ENCODE measurements around the gene C1QL1. TPM values are rescaled to one million over a fixed set of nuclear protein-coding genes. Genes with fewer than 3 reads are reported as not detected.
"Not testable (repeated sequence)": the region's sequence is repeated elsewhere in the genome, so short reads cannot be mapped to it uniquely, and the experiment has no call there.

The C1QL1 gene
- total RNA-seq, 2 experiments from 2014 or later, result 0.76 to 0.87 TPM

DNA sequence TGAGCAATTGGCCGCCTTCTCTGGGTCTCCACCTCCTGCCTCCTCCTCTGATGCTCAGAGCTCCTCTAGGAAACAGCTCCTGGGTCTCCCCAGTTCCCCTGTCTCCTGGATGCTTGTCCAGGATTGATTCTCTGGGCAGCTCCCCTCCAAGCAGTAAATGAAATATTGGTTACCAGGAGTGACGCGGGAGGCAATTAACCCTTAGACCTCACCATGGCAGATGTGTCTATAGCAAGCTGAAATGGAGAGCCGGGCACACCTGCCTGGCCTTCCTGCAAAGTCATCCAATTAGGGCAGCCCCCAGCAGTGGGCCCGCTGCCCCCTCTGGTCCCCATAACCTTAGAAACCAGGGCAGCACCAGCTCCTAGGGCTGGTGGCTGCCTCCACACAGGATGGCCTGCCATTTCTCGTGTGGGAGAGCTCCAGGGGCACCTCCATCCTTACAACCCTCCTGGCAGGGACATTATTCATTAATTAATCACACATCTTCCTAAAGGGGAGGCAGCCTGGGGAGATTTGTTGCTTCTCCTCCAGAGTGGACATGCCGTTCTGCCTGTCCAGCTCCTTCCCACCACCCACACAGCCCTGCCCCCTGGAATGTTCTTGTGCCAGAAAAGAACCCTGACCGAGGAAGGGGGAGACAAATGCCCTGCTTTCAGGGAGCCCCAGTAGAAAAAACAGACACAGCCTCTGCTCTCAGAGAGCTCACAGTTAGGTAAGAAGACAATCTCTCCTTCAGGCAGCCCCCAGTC, 12.3 kb downstream of the C1QL1 start:
- Mint-ChIP-seq H3K4me1 (ENCODE audit: low read depth) (peaks cover 4% of the 10 kb centered on the region), H3K36me3 (no peaks in the 10 kb centered on the region), H3K4me3 (no peak overlapping the region), H3K27me3 (peaks cover 19% of the 10 kb centered on the region), H3K27ac (no peak overlapping the region), H3K9me3 (no peaks in the 10 kb centered on the region)
- intact Hi-C loops (cut with micrococcal nuclease), result no loop called here
- ChIA-PET CTCF (interaction anchor here (2.0 kb wide), 1 partner anchor 66 kb away, joined by 9 read pairs; no protein-coding TSS in a partner anchor), POLR2A (no interaction called here)
- no peak for DNase-seq

DNA sequence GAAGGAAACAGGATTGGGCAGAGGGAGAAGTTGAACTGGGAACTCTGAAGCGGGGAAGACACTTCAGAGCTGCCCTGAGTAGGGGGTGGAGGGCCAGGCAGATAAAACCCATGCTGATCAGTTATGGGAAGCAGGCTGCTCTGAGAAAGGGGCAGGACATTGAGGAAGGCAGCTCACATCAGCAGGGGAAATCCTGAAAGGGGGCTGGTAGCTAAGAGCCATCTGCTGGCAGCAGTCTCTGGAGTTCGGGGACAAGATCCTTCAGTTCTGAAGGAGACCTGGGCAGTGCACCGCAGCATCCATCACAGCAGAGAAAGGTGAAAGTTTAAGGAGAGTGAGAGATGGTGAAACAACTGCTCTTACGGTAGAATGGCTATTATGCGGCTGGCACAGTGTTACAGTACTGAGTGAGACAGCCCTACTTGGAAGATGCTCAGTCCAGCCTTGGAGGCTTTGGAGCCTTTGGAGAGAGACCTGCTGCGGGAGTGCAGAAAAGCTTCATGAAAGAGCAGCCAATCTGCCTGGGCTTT, 15.1 kb downstream of the C1QL1 start:
- H3K9me3 Mint-ChIP-seq, result no peaks in the 10 kb centered on the region
- no peak overlapping the region for H3K27ac Mint-ChIP-seq
- no peaks in the 10 kb centered on the region for H3K36me3 Mint-ChIP-seq
- intact Hi-C loops (cut with micrococcal nuclease), result no loop called here
- POLR2A ChIA-PET, result no interaction called here
- peaks cover 3% of the 10 kb centered on the region for H3K4me1 Mint-ChIP-seq (ENCODE audit: low read depth)
- no peak overlapping the region for H3K4me3 Mint-ChIP-seq
- H3K27me3 Mint-ChIP-seq, result peaks cover 4% of the 10 kb centered on the region
- DNase-seq, result peak; percentile 3
- CTCF ChIA-PET, result interaction anchor here (1.0 kb wide), 1 partner anchor 146 kb away, joined by 3 read pairs; no protein-coding TSS in a partner anchor

DNA sequence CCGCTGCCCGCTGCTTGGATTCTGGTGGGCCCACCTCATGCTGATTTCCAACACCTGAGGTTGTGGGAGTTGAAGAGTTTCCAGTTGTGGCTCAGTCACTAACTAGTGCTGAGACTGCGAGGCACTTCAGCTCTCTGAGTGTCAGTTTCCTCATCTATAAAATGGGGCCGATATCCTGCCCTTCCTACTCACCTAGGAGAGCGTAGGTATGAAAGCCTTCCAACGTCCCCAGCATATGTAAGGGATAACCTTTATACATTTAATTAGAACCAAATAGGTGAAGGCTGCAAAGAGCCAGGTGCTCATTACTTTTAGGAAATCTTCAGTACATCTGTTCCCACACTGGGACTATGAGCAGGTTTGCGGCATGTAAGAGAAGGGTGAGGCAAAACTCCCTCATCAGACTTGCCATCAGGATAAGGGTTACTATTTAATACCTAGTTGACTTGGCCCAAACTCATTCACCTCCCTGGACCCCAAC, 19.7 kb downstream of the C1QL1 start:
- peak overlapping the region; percentile 84 for H3K27ac Mint-ChIP-seq
- H3K4me3 Mint-ChIP-seq, result peak overlapping the region; percentile 91
- DNase-seq, result no peak
- H3K36me3 Mint-ChIP-seq, result peaks cover 11% of the 10 kb centered on the region
- POLR2A ChIA-PET, result no interaction called here
- CTCF ChIA-PET, result interaction anchor here (1.4 kb wide), 1 partner anchor 71 kb away, joined by 4 read pairs; no protein-coding TSS in a partner anchor
- intact Hi-C loops (cut with micrococcal nuclease), result no loop called here
- peaks cover 6% of the 10 kb centered on the region for H3K27me3 Mint-ChIP-seq
- H3K9me3 Mint-ChIP-seq, result no peaks in the 10 kb centered on the region
- H3K4me1 Mint-ChIP-seq (ENCODE audit: low read depth), result peaks cover 9% of the 10 kb centered on the region

DNA sequence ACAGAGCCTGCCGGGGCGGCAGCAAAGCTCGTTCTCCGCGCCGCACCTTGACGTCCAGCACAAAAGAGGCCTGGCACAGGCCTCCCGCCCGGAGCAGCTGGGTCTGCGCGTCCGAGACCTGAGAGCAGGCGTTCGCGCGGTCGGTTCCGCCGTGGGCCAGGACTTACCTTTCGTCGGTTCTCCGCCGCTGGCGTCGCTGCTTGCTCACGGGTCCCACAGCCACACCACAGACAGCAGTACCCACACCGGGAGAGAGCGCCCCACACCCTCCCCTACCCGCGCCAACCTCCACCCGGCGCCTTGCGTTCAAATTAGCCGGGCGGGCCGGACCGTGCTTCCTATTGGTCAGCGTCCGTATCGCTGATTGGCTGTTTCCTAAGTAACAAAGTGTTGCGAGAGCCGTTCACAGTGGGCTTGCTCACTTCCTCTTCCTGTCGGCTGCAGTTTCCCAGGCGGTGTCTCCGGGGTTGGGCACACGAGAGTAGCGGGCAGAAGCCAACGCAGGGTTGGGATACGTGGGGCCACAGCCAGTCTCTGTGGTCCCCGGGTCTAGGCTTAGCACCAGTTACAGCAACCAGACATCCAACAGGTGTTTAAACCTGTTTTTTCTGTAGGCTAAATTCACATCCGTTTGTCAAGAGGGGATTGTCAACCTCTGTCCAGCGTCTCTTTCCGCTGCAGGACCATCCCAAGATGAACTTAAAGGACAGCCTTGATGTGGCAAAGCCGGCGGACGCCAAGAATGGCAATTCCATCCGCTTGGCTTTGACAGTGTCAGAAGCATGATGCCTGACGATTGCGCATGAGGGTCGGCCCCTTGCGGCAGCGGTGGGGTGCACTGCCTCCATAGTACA, 20.4 kb downstream of the C1QL1 start, which contains the start of gene KIF18B:
KIF18B (minus strand) TSS at position 313 of the 854 bp plus-strand sequence. CDS start 11,429 bp downstream, outside the sequence.
- Mint-ChIP-seq H3K27ac (peak within 1 kb of the TSS; percentile 84), H3K9me3 (no peaks in the 10 kb centered on the region), H3K4me3 (peak within 1 kb of the TSS; percentile 91), H3K36me3 (peaks cover 11% of the 10 kb centered on the region), H3K4me1 (ENCODE audit: low read depth) (peaks cover 9% of the 10 kb centered on the region), H3K27me3 (peaks cover 6% of the 10 kb centered on the region)
- CTCF ChIA-PET, result interaction anchor here (1.3 to 1.4 kb wide), 2 partner anchors 72 to 152 kb away, joined by 4 read pairs; no protein-coding TSS in a partner anchor
- DNase-seq, result peak; percentile 96
- intact Hi-C loops (cut with micrococcal nuclease), result loop anchor here (1.0 to 2.0 kb wide), 3 partner anchors 25 to 103 kb away; partner anchors contain the start of gene DCAKD
- POLR2A ChIA-PET, result no interaction called here

DNA sequence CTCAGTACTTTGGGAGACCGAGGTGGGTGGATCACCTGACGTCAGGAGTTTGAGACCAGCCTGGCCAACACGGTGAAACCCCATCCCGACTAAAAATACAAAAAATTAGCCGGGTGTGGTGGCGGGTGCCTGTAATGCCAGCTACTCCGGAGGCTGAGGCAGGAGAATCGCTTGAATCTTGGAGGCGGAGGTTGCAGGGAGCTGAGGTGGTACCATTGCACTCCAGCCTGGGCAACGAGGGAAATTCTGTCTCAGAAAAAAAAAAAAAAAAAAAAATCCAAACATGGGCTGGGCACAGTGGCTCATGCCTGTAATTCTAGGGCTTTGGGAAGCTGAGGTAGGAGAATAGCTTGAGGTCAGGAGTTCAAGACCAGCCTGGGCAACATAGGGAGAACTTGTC, 22.5 kb downstream of the C1QL1 start:
- CTCF ChIA-PET, result interaction anchor here (1.1 to 1.9 kb wide), 2 partner anchors 25 to 190 kb away, joined by 3 to 5 read pairs; partner anchors contain the start of gene ACBD4
- intact Hi-C loops (cut with micrococcal nuclease), result loop anchor here (2.0 kb wide), 2 partner anchors 75 to 105 kb away; partner anchors contain the start of gene DCAKD
- POLR2A ChIA-PET; H3K9me3 Mint-ChIP-seq; H3K27me3 Mint-ChIP-seq; H3K4me3 Mint-ChIP-seq; H3K4me1 Mint-ChIP-seq (ENCODE audit: low read depth); H3K27ac Mint-ChIP-seq: not testable (repeated sequence)
- peaks cover 11% of the 10 kb centered on the region for H3K36me3 Mint-ChIP-seq
- peak; percentile 2 for DNase-seq

DNA sequence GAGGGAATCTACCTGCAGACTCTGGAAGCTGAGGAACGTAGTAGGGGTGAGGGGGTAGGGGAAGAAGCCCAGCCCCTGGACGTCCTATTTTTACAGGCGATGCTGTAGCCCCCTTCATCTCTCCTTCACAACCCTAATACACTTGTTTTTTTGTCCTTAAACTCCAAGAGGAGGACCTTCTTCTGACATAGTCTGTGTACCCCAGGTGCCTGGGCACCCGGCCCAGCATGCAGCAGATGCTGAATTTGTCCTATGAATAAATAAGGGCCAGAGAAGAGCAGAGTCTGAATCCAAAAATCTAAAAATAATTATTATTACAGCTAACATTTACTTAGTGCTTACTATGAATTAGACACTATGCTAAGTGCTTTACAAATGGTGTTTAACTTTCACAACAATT, 25.6 kb downstream of the C1QL1 start:
- ChIA-PET CTCF (interaction anchor here (0.6 kb wide), 1 partner anchor 50 kb away, joined by 3 read pairs; no protein-coding TSS in a partner anchor), POLR2A (no interaction called here)
- Mint-ChIP-seq H3K36me3 (peaks cover 19% of the 10 kb centered on the region), H3K4me3 (no peak overlapping the region), H3K4me1 (ENCODE audit: low read depth) (peaks cover 6% of the 10 kb centered on the region), H3K9me3 (no peaks in the 10 kb centered on the region), H3K27me3 (peaks cover 6% of the 10 kb centered on the region), H3K27ac (no peak overlapping the region)
- intact Hi-C loops (cut with micrococcal nuclease), result no loop called here
- DNase-seq, result no peak

DNA sequence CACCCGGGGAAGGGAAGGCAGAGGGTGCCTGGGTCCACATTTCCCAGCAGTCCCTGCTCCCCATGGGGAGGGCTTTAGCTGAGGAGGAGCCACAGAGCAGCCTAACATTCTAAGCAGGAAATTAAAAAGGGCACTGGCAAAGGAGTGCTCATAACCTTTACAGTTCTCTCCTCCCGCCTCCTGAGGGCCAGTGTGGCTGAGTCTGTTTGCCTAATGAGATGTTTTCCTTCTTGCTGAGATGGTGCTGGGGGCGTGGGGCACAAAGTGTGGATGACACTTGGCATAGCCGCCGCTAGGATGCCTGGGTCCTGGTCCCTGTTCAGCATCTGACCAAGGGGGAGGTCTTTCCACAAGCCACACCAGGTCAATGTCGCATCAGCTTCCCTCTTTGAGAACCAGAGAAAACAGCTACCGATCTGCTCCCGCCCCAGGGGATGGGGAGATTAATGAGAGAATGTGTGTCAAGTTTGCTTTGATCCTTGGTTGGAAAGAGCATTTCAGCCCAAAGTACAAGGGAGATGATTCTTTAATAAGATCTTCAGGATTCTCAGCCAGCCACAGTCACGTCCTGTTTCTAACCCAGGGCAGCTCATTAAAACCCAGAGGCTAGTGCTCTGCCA, 26.3 kb downstream of the C1QL1 start:
- H3K9me3 Mint-ChIP-seq, result no peaks in the 10 kb centered on the region
- peaks cover 6% of the 10 kb centered on the region for H3K27me3 Mint-ChIP-seq
- POLR2A ChIA-PET, result no interaction called here
- CTCF ChIA-PET, result no interaction called here
- peaks cover 6% of the 10 kb centered on the region for H3K4me1 Mint-ChIP-seq (ENCODE audit: low read depth)
- intact Hi-C loops (cut with micrococcal nuclease), result no loop called here
- H3K36me3 Mint-ChIP-seq, result peaks cover 19% of the 10 kb centered on the region
- H3K4me3 Mint-ChIP-seq, result no peak overlapping the region
- no peak overlapping the region for H3K27ac Mint-ChIP-seq
- peak; percentile 6 for DNase-seq

DNA sequence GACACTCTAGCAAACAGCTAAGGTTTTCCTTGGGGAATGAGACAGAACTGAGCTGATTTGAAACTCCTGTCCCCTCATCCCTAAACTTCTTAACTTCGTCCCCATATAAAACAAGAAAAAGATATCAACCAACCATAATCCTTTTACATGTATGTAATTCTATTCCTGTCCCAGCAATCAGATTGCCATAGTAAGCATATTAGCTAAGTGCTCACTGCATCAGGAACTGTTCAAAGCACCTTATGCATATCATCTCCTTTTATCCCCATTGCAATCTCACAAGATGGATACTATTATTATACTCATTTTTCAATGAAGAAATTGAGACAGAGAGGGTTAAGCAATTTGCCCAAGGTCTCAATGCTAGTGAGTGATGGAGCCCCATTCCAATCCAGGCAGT, 27.3 kb downstream of the C1QL1 start:
- no peaks in the 10 kb centered on the region for H3K4me1 Mint-ChIP-seq (ENCODE audit: low read depth)
- intact Hi-C loops (cut with micrococcal nuclease), result no loop called here
- H3K36me3 Mint-ChIP-seq, result peaks cover 15% of the 10 kb centered on the region
- H3K27ac Mint-ChIP-seq, result no peak overlapping the region
- ChIA-PET CTCF (interaction anchor here (0.7 to 2.1 kb wide), 2 partner anchors 20 to 244 kb away, joined by 3 to 9 read pairs; no protein-coding TSS in a partner anchor), POLR2A (no interaction called here)
- H3K4me3 Mint-ChIP-seq, result no peak overlapping the region
- DNase-seq, result no peak
- H3K9me3 Mint-ChIP-seq, result no peaks in the 10 kb centered on the region
- H3K27me3 Mint-ChIP-seq, result no peaks in the 10 kb centered on the region

DNA sequence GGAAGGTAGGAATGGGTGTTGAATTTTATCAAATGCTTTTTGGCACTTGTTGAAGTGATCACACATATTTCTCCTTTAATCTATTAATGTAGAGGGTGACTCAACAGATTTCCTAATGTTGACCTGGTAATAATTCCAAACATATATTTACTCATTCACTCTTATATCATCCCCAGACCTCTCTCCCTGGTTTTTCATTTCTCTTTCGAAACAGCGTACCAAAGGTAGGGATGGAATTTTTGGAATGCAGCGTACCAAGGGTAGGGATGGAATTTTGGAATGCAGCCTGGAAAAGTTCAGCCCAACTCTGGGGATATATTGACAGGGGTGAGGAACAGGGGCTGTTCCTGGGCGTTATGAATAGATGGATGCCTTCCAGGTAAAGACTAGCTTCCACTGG, 27.8 kb downstream of the C1QL1 start:
- no peaks in the 10 kb centered on the region for H3K4me1 Mint-ChIP-seq (ENCODE audit: low read depth)
- H3K27me3 Mint-ChIP-seq, result no peaks in the 10 kb centered on the region
- no peaks in the 10 kb centered on the region for H3K9me3 Mint-ChIP-seq
- no peak for DNase-seq
- intact Hi-C loops (cut with micrococcal nuclease), result no loop called here
- CTCF ChIA-PET, result interaction anchor here (2.1 kb wide), 1 partner anchor 20 kb away, joined by 9 read pairs; no protein-coding TSS in a partner anchor
- POLR2A ChIA-PET, result no interaction called here
- H3K27ac Mint-ChIP-seq, result no peak overlapping the region
- no peak overlapping the region for H3K4me3 Mint-ChIP-seq
- peaks cover 19% of the 10 kb centered on the region for H3K36me3 Mint-ChIP-seq

DNA sequence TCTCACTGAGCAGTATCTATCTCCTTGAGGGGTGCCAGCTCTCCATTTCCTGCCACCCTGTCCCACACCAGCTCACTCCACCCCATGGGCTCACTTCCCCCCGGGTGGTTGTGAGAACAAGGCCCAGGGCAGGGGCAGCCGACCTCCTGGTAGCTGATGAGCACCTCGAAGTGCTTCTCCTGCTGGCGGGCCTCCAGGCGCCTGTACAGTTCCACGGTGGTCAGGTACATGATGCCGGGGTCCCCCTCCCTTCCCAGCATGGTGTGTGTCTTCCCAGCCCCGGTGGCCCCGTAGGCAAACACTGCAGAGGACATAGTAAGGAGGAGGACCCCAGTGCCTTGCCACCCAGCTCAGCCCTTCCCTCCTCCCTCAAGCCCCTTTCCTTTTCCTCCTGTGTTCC, 33.0 kb downstream of the C1QL1 start:
- DNase-seq, result no peak
- H3K27ac Mint-ChIP-seq, result no peak overlapping the region
- no peak overlapping the region for H3K4me3 Mint-ChIP-seq
- no peaks in the 10 kb centered on the region for H3K4me1 Mint-ChIP-seq (ENCODE audit: low read depth)
- peaks cover 25% of the 10 kb centered on the region for H3K36me3 Mint-ChIP-seq
- no peaks in the 10 kb centered on the region for H3K27me3 Mint-ChIP-seq
- ChIA-PET CTCF (interaction anchor here (0.6 kb wide), 1 partner anchor 158 kb away, joined by 3 read pairs; no protein-coding TSS in a partner anchor), POLR2A (no interaction called here)
- intact Hi-C loops (cut with micrococcal nuclease), result no loop called here
- H3K9me3 Mint-ChIP-seq, result no peaks in the 10 kb centered on the region

DNA sequence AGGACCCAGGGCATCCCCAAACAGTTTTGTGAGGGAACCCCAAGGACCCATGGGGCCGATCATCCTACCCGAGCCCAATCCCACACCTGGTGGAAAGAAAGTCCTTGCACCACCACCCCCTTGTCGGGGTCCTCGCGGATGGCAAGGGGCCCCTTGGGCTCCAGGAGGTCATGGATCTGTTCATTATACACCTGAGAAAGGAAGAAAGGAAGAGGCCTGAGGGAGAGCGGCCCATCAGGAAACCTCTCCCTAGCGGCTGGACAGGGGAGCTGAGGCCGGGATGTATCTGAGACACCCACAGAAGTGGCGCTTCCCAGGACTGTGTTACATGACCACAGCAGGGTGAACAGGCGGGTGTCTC, 33.4 kb downstream of the C1QL1 start:
- no peaks in the 10 kb centered on the region for H3K9me3 Mint-ChIP-seq
- no peaks in the 10 kb centered on the region for H3K27me3 Mint-ChIP-seq
- no peak overlapping the region for H3K27ac Mint-ChIP-seq
- no peak overlapping the region for H3K4me3 Mint-ChIP-seq
- no peak for DNase-seq
- H3K4me1 Mint-ChIP-seq (ENCODE audit: low read depth), result no peaks in the 10 kb centered on the region
- ChIA-PET POLR2A (no interaction called here), CTCF (interaction anchor here (0.6 kb wide), 1 partner anchor 158 kb away, joined by 3 read pairs; no protein-coding TSS in a partner anchor)
- H3K36me3 Mint-ChIP-seq, result peaks cover 28% of the 10 kb centered on the region
- intact Hi-C loops (cut with micrococcal nuclease), result no loop called here
